Thoracic aorta (tissue), 2 donors: ENCODE measurements around the gene NT5DC4. TPM values are rescaled to one million over a fixed set of nuclear protein-coding genes. Genes with fewer than 3 reads are reported as not detected.

ENCODE experiments used
- ATAC-seq: fragments of 150-250 bp; one replicate; pipeline ENCODE4 v1.8.0; 2017; ENCODE audit warnings: low read depth; ENCODE audit not compliant: insufficient number of reproducible peaks, low FRiP score
- DNase-seq: peaks from one replicate; pipeline ENCODE4 v3.0.0-alpha.2; 2020; ENCODE audit warnings: low spot score
- H3K27ac ChIP-seq, 2 donors: fragments of 200-600 bp; sonication (generic); 1 replicate in 1 of 2; 2 replicates in 1 of 2; pipeline ENCODE4 v1.5.1; 2016; ENCODE audit warnings: mild to moderate bottlenecking in 2 of 2, moderate library complexity in 2 of 2
- H3K27me3 ChIP-seq: fragments of 200-600 bp; sonication (generic); replicated peaks from 2 replicates; pipeline ENCODE4 v1.6.0; 2016; ENCODE audit warnings: mild to moderate bottlenecking; ENCODE audit not compliant: insufficient read depth
- H3K36me3 ChIP-seq: fragments of 200-600 bp; sonication (generic); one replicate; pipeline ENCODE4 v1.5.1; 2016
- H3K4me1 ChIP-seq, 2 donors: fragments of 200-600 bp; sonication (generic); 1 replicate in 1 of 2; 2 replicates in 1 of 2; pipeline versions ENCODE4 v1.5.1 to v1.6.0; 2016; ENCODE audit warnings: low read depth in 2 of 2, mild to moderate bottlenecking in 1 of 2; ENCODE audit not compliant: control insufficient read depth in 1 of 2
- H3K4me3 ChIP-seq: fragments of 200-600 bp; sonication (generic); 2 replicates; pipeline ENCODE4 v1.5.1; 2016; ENCODE audit warnings: mild to moderate bottlenecking
- H3K9me3 ChIP-seq: fragments of 200-600 bp; sonication (generic); 2 replicates; pipeline ENCODE4 v1.5.1; 2016
- CTCF ChIP-seq: fragments of 200-600 bp; sonication (generic); IDR thresholded peaks from one replicate; pipeline ENCODE4 v1.5.1; 2019; ENCODE audit warnings: antibody characterized with exemption
- total RNA-seq, 2 donors: library from RNA; depleted of rRNA; stranded (reverse); fragments of >200 nt; gene quantifications; one replicate each; pipeline versions ENCODE4 v1.1.0 to v1.2.3, GENCODE V29; 2016

NT5DC4 gene
- total RNA-seq, 2 donors from 2014 or later: not detected

GRCh38 chr2:112772911-112773475 lies 52.2 kb downstream of the NT5DC4 start:
- no peak for DNase-seq
- ATAC-seq: no peak
- Histone ChIP-seq H3K4me1 (no peaks in the 10 kb centered on the region), H3K4me3 (no peak overlapping the region), H3K36me3 (no peaks in the 10 kb centered on the region), H3K9me3 (no peaks in the 10 kb centered on the region), H3K27me3 (no peaks in the 10 kb centered on the region), H3K27ac (no peak overlapping the region)
- TF ChIP-seq CTCF: no peak

- no peak for TF ChIP-seq CTCF
- Histone ChIP-seq H3K4me1 (no peaks in the 10 kb centered on the region), H3K27me3 (no peaks in the 10 kb centered on the region), H3K36me3 (no peaks in the 10 kb centered on the region), H3K27ac (no peak overlapping the region), H3K9me3 (no peaks in the 10 kb centered on the region), H3K4me3 (no peak overlapping the region)
- ATAC-seq: no peak
- DNase-seq: no peak
Observed at GRCh38 chr2:112773556-112773955, 52.7 kb downstream of the NT5DC4 start.

- no peak for DNase-seq
- no peak for ATAC-seq
- Histone ChIP-seq H3K36me3 (no peaks in the 10 kb centered on the region), H3K4me1 (no peaks in the 10 kb centered on the region), H3K4me3 (no peak overlapping the region), H3K27ac (no peak overlapping the region), H3K27me3 (no peaks in the 10 kb centered on the region), H3K9me3 (no peaks in the 10 kb centered on the region)
- no peak for TF ChIP-seq CTCF
Observed at GRCh38 chr2:112774536-112775285, 53.9 kb downstream of the NT5DC4 start.

GRCh38 chr2:112776113-112776512 lies 55.3 kb downstream of the NT5DC4 start:
- no peak for ATAC-seq
- Histone ChIP-seq H3K4me1 (no peaks in the 10 kb centered on the region), H3K9me3 (no peaks in the 10 kb centered on the region), H3K27me3 (no peaks in the 10 kb centered on the region), H3K36me3 (no peaks in the 10 kb centered on the region), H3K27ac (no peak overlapping the region), H3K4me3 (no peak overlapping the region)
- DNase-seq: no peak
- no peak for TF ChIP-seq CTCF

GRCh38 chr2:112777036-112777435 lies 56.2 kb downstream of the NT5DC4 start:
- no peaks in the 10 kb centered on the region for H3K9me3 ChIP-seq
- H3K27me3 ChIP-seq: no peaks in the 10 kb centered on the region
- H3K36me3 ChIP-seq: no peaks in the 10 kb centered on the region
- DNase-seq (no peak), ATAC-seq (no peak)
- H3K4me1 ChIP-seq: no peaks in the 10 kb centered on the region
- H3K27ac ChIP-seq: no peak overlapping the region
- H3K4me3 ChIP-seq: no peak overlapping the region
- no peak for TF ChIP-seq CTCF
